NB4 (cell line): ENCODE results near the gene SCLT1.

Source experiments
- DNase-seq: peaks from one replicate; pipeline ENCODE4 v3.0.0; 2010; ENCODE audit warnings: low read depth
- H3K4me3 ChIP-seq: one replicate; pipeline ENCODE4 v1.5.1; 2011; ENCODE audit warnings: mild to moderate bottlenecking, low read depth, low read length, moderate library complexity
- MYC ChIP-seq: IDR thresholded peaks from 2 replicates; pipeline ENCODE4 v1.6.1; 2011; ENCODE audit warnings: low read depth, low read length
- POLR2A ChIP-seq: IDR thresholded peaks from 2 replicates; pipeline ENCODE4 v1.6.1; 2011; ENCODE audit warnings: mild to moderate bottlenecking; ENCODE audit not compliant: insufficient read length; ENCODE audit errors: extremely low read depth
- TF ChIP-seq, protein P1 (sequence below): IDR thresholded peaks from one replicate; pipeline ENCODE4 v1.5.1; 2012; ENCODE audit warnings: low read depth, low read length
- TF ChIP-seq, protein P2 (sequence below): IDR thresholded peaks from 2 replicates; pipeline ENCODE4 v1.6.1; 2011; ENCODE audit warnings: low read depth, low read length

SCLT1 gene

DNA sequence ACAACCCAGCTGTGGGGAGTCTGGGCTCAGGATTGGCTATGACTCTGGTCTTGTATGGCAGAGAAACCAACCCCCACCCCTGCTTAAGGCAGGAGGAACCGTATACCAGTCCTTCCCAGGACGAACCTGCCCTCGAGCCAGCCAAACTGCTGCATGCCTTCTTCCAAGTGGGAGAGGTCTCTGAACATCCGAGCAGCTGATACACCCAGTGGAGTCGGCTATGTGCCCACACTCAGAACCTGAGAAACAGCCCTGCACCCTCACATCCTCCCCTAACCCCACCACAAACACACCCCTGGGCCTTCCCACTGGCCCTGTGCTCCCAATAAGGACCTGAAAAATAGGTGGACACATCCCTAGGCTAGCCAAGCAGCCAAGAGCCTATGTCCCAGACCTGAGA, 24.4 kb upstream of the SCLT1 start:
- no peak for DNase-seq
- H3K4me3 ChIP-seq, result no peak overlapping the region
- TF ChIP-seq, protein P1, sequence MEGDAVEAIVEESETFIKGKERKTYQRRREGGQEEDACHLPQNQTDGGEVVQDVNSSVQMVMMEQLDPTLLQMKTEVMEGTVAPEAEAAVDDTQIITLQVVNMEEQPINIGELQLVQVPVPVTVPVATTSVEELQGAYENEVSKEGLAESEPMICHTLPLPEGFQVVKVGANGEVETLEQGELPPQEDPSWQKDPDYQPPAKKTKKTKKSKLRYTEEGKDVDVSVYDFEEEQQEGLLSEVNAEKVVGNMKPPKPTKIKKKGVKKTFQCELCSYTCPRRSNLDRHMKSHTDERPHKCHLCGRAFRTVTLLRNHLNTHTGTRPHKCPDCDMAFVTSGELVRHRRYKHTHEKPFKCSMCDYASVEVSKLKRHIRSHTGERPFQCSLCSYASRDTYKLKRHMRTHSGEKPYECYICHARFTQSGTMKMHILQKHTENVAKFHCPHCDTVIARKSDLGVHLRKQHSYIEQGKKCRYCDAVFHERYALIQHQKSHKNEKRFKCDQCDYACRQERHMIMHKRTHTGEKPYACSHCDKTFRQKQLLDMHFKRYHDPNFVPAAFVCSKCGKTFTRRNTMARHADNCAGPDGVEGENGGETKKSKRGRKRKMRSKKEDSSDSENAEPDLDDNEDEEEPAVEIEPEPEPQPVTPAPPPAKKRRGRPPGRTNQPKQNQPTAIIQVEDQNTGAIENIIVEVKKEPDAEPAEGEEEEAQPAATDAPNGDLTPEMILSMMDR, result no peak
- TF ChIP-seq, protein P2, sequence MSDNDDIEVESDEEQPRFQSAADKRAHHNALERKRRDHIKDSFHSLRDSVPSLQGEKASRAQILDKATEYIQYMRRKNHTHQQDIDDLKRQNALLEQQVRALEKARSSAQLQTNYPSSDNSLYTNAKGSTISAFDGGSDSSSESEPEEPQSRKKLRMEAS, result no peak

DNA sequence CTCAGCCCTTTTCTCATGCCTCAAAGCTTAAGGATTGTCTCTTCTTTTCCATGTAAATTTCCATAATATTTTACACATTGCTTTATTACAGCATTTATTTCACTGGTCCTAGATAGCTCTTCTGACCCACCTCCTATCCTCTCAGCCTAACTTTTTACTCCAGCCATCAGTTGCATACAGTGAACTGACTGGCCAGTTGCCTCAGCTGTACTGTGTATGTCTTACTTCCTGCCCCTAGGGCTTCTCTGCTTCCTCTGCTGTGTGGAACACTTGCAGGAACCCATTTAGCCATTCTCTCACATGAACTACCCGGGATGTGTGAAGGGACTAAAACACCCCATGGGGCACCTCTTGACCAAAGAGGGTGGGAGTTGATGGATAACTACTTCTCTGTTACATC, 20.6 kb upstream of the SCLT1 start:
- TF ChIP-seq, protein P1, result no peak
- TF ChIP-seq MYC (no peak), POLR2A (no peak)
- TF ChIP-seq, protein P2, result no peak
- no peak for DNase-seq
- no peak overlapping the region for H3K4me3 ChIP-seq

DNA sequence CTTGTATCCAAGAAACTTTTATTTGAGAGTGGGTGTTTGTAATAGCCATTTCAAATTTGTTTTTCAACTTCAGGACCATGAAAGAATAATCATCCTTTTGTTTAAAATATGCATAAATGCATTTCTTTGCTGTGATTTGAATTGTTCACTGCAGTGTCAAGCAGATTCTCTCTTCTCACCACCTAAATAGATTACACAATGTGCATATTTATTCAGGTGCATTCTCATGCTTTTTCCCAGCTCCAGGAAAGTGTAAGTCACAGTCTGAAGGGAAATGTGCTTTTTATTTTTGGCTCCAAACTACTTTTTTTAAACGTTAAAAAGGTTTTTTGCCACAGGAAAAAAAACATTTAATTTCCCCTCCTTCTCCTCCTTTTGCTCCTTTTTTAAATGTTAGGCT, 20.1 kb upstream of the SCLT1 start:
- no peak for DNase-seq
- TF ChIP-seq, protein P1, result no peak
- TF ChIP-seq, protein P2, result no peak
- TF ChIP-seq POLR2A (no peak), MYC (no peak)

DNA sequence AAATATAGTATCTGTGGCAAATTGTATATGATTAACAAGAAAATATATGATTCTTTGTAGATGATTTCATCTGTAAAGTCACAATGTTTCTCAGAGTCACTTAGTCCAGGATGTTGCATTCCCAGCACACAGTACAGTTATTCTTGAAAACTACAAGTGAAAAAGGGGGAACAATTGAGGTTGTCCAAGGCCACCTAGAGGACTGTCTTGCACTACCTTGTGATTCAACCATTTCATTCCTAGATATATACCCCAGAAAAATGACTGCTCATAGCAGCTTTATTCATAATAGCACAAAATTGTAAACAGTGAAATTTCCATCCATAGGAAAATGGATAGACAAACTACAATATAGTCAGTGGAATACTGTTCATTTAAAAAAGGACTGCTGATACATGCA, 18.6 kb upstream of the SCLT1 start:
- no peak for DNase-seq
- no peak overlapping the region for H3K4me3 ChIP-seq
- no peak for TF ChIP-seq POLR2A

More for the DNA sequence above, 20.1 kb upstream of the SCLT1 start:
- H3K4me3 ChIP-seq, result no peak overlapping the region

DNA sequence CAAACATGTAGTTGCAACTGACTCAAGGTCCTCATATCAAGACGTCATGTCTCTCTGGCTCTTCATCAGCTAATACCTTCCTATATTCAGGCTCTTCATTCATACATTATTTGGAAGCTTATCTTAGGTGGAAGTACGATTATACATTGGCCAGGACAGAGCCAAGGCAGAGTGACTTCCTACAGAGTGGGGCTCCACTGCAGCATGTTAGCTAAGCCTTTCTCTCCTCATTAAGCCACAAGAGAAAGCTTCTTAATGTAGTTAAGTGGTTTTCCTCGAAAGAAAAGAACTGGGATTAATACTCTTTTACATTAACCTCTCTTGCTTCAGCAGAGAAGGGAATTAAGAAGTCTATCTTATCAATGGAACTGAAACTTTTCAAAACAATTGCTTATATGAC, 17.6 kb upstream of the SCLT1 start:
- no peak for DNase-seq
- TF ChIP-seq, protein P1, result no peak
- TF ChIP-seq, protein P2, result no peak
- TF ChIP-seq MYC (no peak), POLR2A (no peak)
- no peak overlapping the region for H3K4me3 ChIP-seq

DNA sequence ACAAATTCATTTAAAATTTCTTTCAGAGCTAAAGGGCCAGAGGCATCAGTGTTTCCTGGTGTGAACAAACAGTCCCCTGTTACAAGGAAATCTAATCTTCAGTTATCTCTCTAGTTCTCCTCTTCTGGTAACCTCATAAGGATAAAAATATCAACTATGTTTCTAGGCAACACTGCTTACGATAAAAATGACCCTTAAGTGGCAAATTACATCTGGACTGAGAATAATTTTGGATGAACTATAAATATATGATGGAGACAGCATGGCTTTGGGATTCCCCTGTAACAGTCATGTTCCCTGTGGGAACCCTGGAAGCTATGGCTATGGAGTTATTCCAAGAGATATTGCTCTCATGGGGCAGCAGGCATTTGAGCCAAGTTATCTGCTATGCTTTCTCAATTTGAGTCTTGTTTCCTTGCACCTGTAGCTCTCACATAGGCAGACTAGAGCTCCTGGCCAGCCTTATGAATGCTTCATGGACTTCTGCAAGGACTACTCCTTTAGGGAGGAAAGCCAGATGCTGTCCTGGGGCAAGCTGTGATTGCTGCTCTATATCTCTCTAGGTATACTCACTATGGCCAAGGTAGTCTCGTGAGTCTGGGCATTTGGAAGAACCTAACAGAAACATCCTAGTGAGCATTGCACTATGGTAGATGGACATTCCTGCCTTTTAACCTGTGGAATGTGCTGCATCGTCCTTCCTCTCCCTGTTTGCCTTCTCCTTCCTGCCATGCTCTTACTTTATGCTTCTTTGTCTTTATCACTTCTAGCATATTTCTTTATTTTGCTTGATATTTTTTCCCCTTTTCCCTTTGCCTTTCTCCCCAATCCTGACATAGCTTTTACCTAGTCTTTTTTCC, 16.9 kb upstream of the SCLT1 start:
- DNase-seq, result no peak
- no peak overlapping the region for H3K4me3 ChIP-seq
- TF ChIP-seq MYC (no peak), POLR2A (no peak)
- TF ChIP-seq, protein P1, result no peak
